ENCODE measurements around the gene CMA1. TPM values are rescaled to one million over a fixed set of nuclear protein-coding genes. Genes with fewer than 3 reads are reported as not detected.

Gene CMA1
- total and polyA plus RNA-seq, 7 donors: 0.52 to 3.3 (median 1.2) TPM; not detected in 2

DNA sequence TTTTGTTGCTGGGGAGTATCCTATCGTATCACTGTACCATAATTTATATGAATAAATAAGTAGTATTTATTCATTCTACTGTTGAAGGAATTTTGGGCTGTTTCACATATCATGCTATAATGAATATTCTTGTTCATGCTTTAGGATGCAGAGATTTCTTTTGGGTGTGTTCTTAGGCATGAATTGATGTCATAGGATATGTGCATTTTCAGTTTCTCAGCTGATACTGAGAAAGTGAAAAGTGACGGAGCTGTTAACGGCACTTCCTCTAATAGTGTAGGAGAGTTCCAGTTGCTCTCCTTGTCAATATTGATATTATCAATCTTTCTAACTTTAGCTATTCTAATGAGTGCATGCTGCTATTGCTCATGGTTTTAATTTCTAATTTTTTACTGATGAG, 42.3 kb downstream of the CMA1 start:
- 85 to 93% methylated on average over 3 of the region's 3 CpGs for WGBS, 2 donors
- Histone ChIP-seq H3K9me3 (no peaks in the 10 kb centered on the region), H3K36me3 (no peaks in the 10 kb centered on the region), H3K27me3 (no peaks in the 10 kb centered on the region), H3K27ac (no peak overlapping the region), H3K4me1 (no peaks in the 10 kb centered on the region), H3K4me3 (no peak overlapping the region)
- no peak for DNase-seq
- TF ChIP-seq, protein P1, sequence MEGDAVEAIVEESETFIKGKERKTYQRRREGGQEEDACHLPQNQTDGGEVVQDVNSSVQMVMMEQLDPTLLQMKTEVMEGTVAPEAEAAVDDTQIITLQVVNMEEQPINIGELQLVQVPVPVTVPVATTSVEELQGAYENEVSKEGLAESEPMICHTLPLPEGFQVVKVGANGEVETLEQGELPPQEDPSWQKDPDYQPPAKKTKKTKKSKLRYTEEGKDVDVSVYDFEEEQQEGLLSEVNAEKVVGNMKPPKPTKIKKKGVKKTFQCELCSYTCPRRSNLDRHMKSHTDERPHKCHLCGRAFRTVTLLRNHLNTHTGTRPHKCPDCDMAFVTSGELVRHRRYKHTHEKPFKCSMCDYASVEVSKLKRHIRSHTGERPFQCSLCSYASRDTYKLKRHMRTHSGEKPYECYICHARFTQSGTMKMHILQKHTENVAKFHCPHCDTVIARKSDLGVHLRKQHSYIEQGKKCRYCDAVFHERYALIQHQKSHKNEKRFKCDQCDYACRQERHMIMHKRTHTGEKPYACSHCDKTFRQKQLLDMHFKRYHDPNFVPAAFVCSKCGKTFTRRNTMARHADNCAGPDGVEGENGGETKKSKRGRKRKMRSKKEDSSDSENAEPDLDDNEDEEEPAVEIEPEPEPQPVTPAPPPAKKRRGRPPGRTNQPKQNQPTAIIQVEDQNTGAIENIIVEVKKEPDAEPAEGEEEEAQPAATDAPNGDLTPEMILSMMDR (IDR thresholded peaks at IDR 0.05): no peak
- TF ChIP-seq POLR2AphosphoS5 (IDR thresholded peaks at IDR 0.05): no peak
- TF ChIP-seq POLR2A (IDR thresholded peaks at IDR 0.05): no peak
- TF ChIP-seq EP300 (IDR thresholded peaks at IDR 0.05): no peak
- intact Hi-C loops (cut with DNase I): no loop called here

DNA sequence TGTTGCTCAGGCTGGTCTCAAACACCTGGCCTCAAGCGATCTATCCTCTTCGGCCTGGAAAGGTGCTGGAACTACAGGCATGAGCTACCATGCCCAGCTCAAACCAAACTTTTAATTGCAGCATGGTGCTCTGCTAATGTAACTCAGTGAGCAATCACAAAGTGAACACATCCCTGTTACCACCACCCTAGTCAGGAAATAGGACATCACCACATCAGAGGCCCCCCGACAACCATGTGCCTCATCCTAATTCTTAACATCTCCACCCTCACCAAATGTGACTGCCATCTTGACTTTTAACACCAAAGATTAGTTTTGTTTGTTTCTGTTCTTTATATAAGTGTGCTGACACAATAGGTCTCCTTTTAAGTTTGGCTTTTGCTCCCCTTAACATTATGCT, 42.7 kb downstream of the CMA1 start:
- 90 to 97% methylated on average over 3 of the region's 3 CpGs for WGBS, 2 donors
- Histone ChIP-seq H3K4me1 (no peaks in the 10 kb centered on the region), H3K9me3 (no peaks in the 10 kb centered on the region), H3K36me3 (no peaks in the 10 kb centered on the region), H3K4me3 (no peak overlapping the region), H3K27me3 (no peaks in the 10 kb centered on the region), H3K27ac (no peak overlapping the region)
- TF ChIP-seq EP300 (IDR thresholded peaks at IDR 0.05) (no peak), POLR2AphosphoS5 (IDR thresholded peaks at IDR 0.05) (no peak), POLR2A (IDR thresholded peaks at IDR 0.05) (no peak)
- TF ChIP-seq, protein P1 (IDR thresholded peaks at IDR 0.05): no peak
- DNase-seq: no peak
- intact Hi-C loops (cut with DNase I): no loop called here

DNA sequence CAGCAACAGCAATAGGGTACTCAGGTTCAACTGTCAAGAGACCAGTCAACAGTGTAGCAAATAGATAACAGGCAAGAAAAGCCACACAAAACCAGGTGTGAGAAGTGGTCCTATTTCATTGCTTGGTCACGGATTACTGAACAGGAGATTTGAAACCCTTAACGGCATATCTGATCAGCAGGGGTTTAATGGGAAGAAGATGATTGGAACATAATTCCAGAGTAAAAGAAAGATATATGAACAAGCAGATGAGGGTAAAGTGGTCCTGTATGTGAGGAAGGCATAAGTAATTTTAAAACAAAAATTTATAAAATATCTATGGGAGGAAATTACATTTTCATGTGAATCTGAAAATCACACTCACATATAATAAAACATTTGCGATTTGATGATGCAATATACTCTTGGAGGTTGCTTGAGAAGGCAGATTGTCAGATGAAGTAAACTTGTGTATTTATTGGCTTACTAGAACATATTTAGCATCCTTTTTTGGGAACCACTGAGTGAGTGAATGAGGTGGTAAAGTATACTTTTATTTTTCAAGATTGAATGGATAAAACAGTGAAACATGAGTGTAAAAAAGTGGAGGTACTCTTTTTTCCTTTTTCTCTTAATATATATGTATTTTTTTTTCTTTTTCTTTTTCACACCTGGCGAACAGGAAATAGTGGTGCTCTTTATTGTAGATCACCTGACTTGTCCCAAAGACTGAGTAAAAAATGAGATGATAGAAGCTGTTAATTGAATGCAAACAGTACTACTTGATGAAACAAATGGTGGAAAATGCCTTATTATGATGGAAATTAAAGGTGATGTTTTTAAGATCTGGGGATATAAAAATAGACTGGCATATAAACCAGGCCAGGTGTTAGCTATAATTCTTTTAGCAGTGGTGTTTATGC, 43.9 kb downstream of the CMA1 start:
- WGBS, 2 donors: 18 to 56% methylated on average over 4 of the region's 4 CpGs
- intact Hi-C loops (cut with DNase I): no loop called here
- DNase-seq: no peak
- Histone ChIP-seq H3K9me3 (no peaks in the 10 kb centered on the region), H3K4me1 (no peaks in the 10 kb centered on the region), H3K4me3 (no peak overlapping the region), H3K36me3 (no peaks in the 10 kb centered on the region), H3K27me3 (no peaks in the 10 kb centered on the region), H3K27ac (no peak overlapping the region)
- TF ChIP-seq EP300 (IDR thresholded peaks at IDR 0.05) (no peak), POLR2AphosphoS5 (IDR thresholded peaks at IDR 0.05) (no peak), POLR2A (IDR thresholded peaks at IDR 0.05) (no peak)
- TF ChIP-seq, protein P1 (IDR thresholded peaks at IDR 0.05): no peak

DNA sequence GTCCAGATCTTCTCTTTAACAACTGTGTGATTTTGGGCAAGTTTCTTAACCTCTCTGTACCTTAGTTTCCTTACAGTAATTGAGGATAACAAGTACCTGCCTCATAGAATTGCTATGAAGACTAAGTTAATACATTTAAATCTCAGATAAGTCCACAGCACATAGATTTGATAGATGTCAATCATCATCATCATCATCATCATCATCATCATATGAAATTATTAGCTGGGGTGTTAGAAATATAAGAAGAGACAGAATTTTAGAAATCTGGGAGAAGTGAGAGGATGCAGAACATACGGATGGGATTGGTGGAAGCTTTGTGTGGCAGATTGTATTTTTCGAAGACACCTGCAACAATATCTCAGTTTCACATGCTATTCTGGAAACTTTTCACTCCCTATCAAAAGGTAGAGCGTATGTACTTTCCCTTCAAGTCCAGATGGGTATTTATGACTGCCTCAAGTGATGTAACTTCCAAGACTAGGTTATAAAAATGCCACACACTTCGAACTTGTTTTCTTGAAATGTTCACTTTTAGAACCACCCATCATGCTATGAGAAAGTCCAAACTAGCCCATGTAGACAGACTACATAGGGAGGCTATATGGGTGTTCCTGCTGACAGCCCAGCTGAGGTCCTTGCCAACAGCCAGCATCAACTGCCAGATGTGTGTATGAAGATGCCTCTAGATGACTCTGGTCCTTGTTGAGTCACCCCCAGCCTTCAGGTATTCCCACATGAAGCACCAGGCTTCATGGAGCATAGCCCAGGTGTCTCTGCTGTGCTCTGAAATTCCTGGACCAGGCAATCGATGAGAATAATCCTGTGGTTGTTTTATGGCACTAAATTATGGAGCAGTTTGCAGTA, 44.8 kb downstream of the CMA1 start:
- Histone ChIP-seq H3K4me1 (no peaks in the 10 kb centered on the region), H3K36me3 (no peaks in the 10 kb centered on the region), H3K4me3 (no peak overlapping the region), H3K9me3 (no peaks in the 10 kb centered on the region), H3K27me3 (no peaks in the 10 kb centered on the region), H3K27ac (no peak overlapping the region)
- TF ChIP-seq POLR2A (IDR thresholded peaks at IDR 0.05) (no peak), EP300 (IDR thresholded peaks at IDR 0.05) (no peak), POLR2AphosphoS5 (IDR thresholded peaks at IDR 0.05) (no peak)
- TF ChIP-seq, protein P1 (IDR thresholded peaks at IDR 0.05): no peak
- intact Hi-C loops (cut with DNase I): no loop called here
- WGBS, 2 donors: 24 to 48% methylated on average over 3 to 5 of the region's 5 CpGs
- no peak for DNase-seq
